ENCODE measurements around the gene KRT71. TPM values are rescaled to one million over a fixed set of nuclear protein-coding genes. Genes with fewer than 3 reads are reported as not detected.

The KRT71 gene
- total RNA-seq, 2 experiments from 2014 or later, result not detected

DNA sequence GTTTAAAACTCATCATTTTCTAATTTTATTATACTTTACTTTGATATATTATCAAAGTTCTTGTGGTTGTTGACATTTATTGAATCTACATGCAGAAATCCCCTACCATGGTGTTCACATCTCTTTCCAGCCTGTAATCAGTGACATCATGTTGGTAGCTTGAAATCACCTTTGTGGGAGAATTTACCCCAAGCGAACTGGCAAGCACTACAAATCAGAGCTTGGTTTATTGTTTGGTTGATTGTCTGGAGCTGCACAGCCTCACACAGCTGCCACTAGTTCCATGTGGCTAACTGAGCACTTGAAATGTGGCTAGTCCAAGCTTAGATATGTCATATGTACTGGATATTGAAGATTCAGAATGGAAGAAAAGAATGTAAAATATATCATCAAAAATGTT is 17.4 kb downstream of the KRT71 start:
- Histone ChIP-seq H3K9me3 (ENCODE audit: low read length) (no peaks in the 10 kb centered on the region), H4K20me1 (ENCODE audit: insufficient read depth, low read length) (no peaks in the 10 kb centered on the region), H2AFZ (ENCODE audit: low read length) (no peak overlapping the region), H3K4me1 (ENCODE audit: insufficient read depth, low read length, poor library complexity, severe bottlenecking) (no peaks in the 10 kb centered on the region), H3K4me3 (ENCODE audit: low read depth, low read length, poor library complexity, severe bottlenecking) (no peak overlapping the region), H3K36me3 (ENCODE audit: insufficient read depth, low read length) (no peaks in the 10 kb centered on the region), H3K27ac (ENCODE audit: low read depth, low read length, poor library complexity, severe bottlenecking) (no peak overlapping the region), H3K4me2 (ENCODE audit: low read length) (no peak overlapping the region), H3K9me2 (ENCODE audit: insufficient read depth, low read length) (no peaks in the 10 kb centered on the region), H3K79me2 (ENCODE audit: insufficient read depth, low read depth, low read length) (no peaks in the 10 kb centered on the region)
- CTCF ChIA-PET (ENCODE audit: unreplicated experiment), result no interaction called here
- no TSS peak for BruUV-seq (replicated peaks)
- intact Hi-C loops (cut with micrococcal nuclease; ENCODE audit: unreplicated experiment), result no loop called here
- DNase-seq (ENCODE audit: low spot score), result no peak
- POLR2A ChIA-PET, result no interaction called here
- TF ChIP-seq, protein P1, sequence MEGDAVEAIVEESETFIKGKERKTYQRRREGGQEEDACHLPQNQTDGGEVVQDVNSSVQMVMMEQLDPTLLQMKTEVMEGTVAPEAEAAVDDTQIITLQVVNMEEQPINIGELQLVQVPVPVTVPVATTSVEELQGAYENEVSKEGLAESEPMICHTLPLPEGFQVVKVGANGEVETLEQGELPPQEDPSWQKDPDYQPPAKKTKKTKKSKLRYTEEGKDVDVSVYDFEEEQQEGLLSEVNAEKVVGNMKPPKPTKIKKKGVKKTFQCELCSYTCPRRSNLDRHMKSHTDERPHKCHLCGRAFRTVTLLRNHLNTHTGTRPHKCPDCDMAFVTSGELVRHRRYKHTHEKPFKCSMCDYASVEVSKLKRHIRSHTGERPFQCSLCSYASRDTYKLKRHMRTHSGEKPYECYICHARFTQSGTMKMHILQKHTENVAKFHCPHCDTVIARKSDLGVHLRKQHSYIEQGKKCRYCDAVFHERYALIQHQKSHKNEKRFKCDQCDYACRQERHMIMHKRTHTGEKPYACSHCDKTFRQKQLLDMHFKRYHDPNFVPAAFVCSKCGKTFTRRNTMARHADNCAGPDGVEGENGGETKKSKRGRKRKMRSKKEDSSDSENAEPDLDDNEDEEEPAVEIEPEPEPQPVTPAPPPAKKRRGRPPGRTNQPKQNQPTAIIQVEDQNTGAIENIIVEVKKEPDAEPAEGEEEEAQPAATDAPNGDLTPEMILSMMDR (conservative IDR thresholded peaks at IDR 0.05; ENCODE audit: low read length), result no peak
- TF ChIP-seq EZH2phosphoT487 (IDR thresholded peaks at IDR 0.05; ENCODE audit: borderline replicate concordance, low read depth, low read length), result no peak

DNA sequence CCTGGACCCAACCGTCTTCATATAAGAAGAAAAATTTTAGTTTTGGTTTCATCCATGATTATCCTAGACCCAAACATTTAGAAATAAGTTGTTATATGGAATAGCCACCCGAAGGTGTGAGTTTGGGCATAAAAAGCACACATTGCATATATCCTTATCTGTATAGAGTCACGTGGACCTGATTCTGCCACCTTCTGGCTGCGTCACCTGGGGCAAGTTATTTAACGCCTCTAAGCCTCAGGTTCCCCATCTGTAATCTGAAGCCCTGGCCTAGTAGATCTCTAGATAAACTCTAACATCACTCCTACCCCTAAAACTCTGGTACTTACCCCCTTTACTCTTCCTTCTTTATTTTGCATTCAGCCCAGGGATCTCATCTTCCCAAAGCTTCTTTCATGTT is 18.5 kb downstream of the KRT71 start:
- no peak overlapping the region for H2AFZ ChIP-seq (ENCODE audit: low read length)
- no peaks in the 10 kb centered on the region for H3K9me2 ChIP-seq (ENCODE audit: insufficient read depth, low read length)
- no peaks in the 10 kb centered on the region for H3K4me1 ChIP-seq (ENCODE audit: insufficient read depth, low read length, poor library complexity, severe bottlenecking)
- BruUV-seq (replicated peaks), result no TSS peak
- H3K9me3 ChIP-seq (ENCODE audit: low read length), result no peaks in the 10 kb centered on the region
- H3K79me2 ChIP-seq (ENCODE audit: insufficient read depth, low read depth, low read length), result no peaks in the 10 kb centered on the region
- DNase-seq (ENCODE audit: low spot score), result no peak
- H3K27ac ChIP-seq (ENCODE audit: low read depth, low read length, poor library complexity, severe bottlenecking), result no peak overlapping the region
- ChIA-PET CTCF (ENCODE audit: unreplicated experiment) (no interaction called here), POLR2A (no interaction called here)
- H3K4me2 ChIP-seq (ENCODE audit: low read length), result no peak overlapping the region
- intact Hi-C loops (cut with micrococcal nuclease; ENCODE audit: unreplicated experiment), result no loop called here
- no peak overlapping the region for H3K4me3 ChIP-seq (ENCODE audit: low read depth, low read length, poor library complexity, severe bottlenecking)
- H3K36me3 ChIP-seq (ENCODE audit: insufficient read depth, low read length), result no peaks in the 10 kb centered on the region
- H4K20me1 ChIP-seq (ENCODE audit: insufficient read depth, low read length), result no peaks in the 10 kb centered on the region
- TF ChIP-seq EZH2phosphoT487 (IDR thresholded peaks at IDR 0.05; ENCODE audit: borderline replicate concordance, low read depth, low read length), result no peak
- TF ChIP-seq, protein P1 (conservative IDR thresholded peaks at IDR 0.05; ENCODE audit: low read length), result no peak

DNA sequence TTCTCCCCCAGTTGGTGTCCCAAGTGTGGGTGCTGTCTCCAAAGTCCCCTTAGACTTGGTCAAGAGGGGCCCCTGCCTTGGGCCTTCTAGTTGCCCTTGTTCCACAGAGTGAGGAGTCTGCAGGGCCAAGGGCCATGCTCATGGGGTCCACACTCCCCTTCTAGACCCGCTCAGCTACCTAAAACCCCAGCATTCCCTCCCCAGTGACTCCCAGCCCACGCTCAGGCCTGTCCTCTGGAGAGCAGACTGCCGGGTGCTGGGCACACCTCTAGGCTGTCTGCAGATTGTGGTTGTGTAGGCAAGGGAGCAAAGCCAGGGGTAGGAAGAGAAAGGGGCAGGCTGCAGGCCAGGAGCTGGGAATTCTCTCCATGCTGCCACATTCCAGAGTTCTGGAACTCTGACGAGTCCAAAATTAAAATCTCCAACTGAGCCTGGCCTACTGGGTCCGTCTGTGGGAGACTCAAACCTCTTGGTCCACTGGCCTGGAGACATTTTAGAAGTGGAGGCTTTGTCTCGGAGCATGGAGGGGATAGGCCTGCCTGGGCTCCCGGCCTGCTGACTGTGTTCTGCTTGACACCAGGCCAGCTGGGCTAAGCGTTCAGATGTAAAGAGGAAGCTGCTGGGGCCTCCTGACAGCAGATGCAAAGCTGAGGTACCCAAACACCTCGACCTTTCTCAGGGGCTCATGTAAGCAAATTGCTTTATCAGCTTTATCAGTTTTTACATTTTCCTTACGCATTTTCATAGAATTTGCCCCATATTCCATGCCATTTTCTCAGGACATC is 19.1 kb downstream of the KRT71 start:
- H3K9me3 ChIP-seq (ENCODE audit: low read length), result no peaks in the 10 kb centered on the region
- no peaks in the 10 kb centered on the region for H3K9me2 ChIP-seq (ENCODE audit: insufficient read depth, low read length)
- H3K27ac ChIP-seq (ENCODE audit: low read depth, low read length, poor library complexity, severe bottlenecking), result no peak overlapping the region
- no peak overlapping the region for H2AFZ ChIP-seq (ENCODE audit: low read length)
- DNase-seq (ENCODE audit: low spot score), result no peak
- H3K4me1 ChIP-seq (ENCODE audit: insufficient read depth, low read length, poor library complexity, severe bottlenecking), result no peaks in the 10 kb centered on the region
- no peaks in the 10 kb centered on the region for H4K20me1 ChIP-seq (ENCODE audit: insufficient read depth, low read length)
- POLR2A ChIA-PET, result no interaction called here
- intact Hi-C loops (cut with micrococcal nuclease; ENCODE audit: unreplicated experiment), result no loop called here
- H3K36me3 ChIP-seq (ENCODE audit: insufficient read depth, low read length), result no peaks in the 10 kb centered on the region
- no peak overlapping the region for H3K4me2 ChIP-seq (ENCODE audit: low read length)
- H3K79me2 ChIP-seq (ENCODE audit: insufficient read depth, low read depth, low read length), result no peaks in the 10 kb centered on the region
- CTCF ChIA-PET (ENCODE audit: unreplicated experiment), result no interaction called here
- no peak overlapping the region for H3K4me3 ChIP-seq (ENCODE audit: low read depth, low read length, poor library complexity, severe bottlenecking)
- BruUV-seq (replicated peaks), result no TSS peak
- TF ChIP-seq EZH2phosphoT487 (IDR thresholded peaks at IDR 0.05; ENCODE audit: borderline replicate concordance, low read depth, low read length), result no peak
- TF ChIP-seq, protein P1 (conservative IDR thresholded peaks at IDR 0.05; ENCODE audit: low read length), result no peak
